BJ (cell line): ENCODE results near the gene CCDC88C. TPM values are rescaled to one million over a fixed set of nuclear protein-coding genes. Genes with fewer than 3 reads are reported as not detected.

ENCODE experiments used
- CTCF ChIA-PET: fragments of 350-600 bp; formaldehyde crosslinking; extraction: SDS; loops from one replicate; lab custom pipeline; 2021; ENCODE audit warnings: antibody characterized with exemption, inconsistent platforms; lab: Yijun Ruan, JAX
- POLR2A ChIA-PET: fragments of 300-600 bp; sonication (Branson Sonifier 250); formaldehyde crosslinking; extraction: SDS; loops from one replicate; lab custom pipeline; 2021; ENCODE audit warnings: antibody characterized with exemption; lab: Charles Lee
- DNase-seq: peaks from one replicate; pipeline ENCODE4 v3.0.0-alpha.2; 2011; ENCODE audit warnings: low read depth
- H3K27me3 ChIP-seq: 2 replicates; pipeline ENCODE4 v1.6.0; 2011; ENCODE audit warnings: low read length; ENCODE audit not compliant: control insufficient read depth, insufficient read depth
- H3K36me3 ChIP-seq: 2 replicates; pipeline ENCODE4 v1.5.1; 2011; ENCODE audit warnings: low read length; ENCODE audit not compliant: control insufficient read depth, insufficient read depth
- H3K4me3 ChIP-seq: 2 replicates; pipeline ENCODE4 v1.5.1; 2011; ENCODE audit warnings: low read depth, mild to moderate bottlenecking, control low read depth, low read length
- CTCF ChIP-seq: IDR thresholded peaks from 2 replicates; pipeline ENCODE4 v1.5.1; 2011; ENCODE audit warnings: low read depth, mild to moderate bottlenecking, control low read depth, inconsistent platforms, low read length, moderate library complexity; ENCODE audit not compliant: insufficient read depth
- polyA plus RNA-seq: library from polyadenylated mRNA; depleted of rRNA; stranded (reverse); fragments of >200 nt; gene quantifications from 2 replicates; pipeline ENCODE4 v1.2.3, GENCODE V29; 2011

The CCDC88C gene
- polyA plus RNA-seq, 1 experiment = not detected

GRCh38 chr14:91371011-91371989, 46.3 kb downstream of the CCDC88C start:
- peaks cover 33% of the 10 kb centered on the region for H3K27me3 ChIP-seq
- POLR2A ChIA-PET = no interaction called here

GRCh38 chr14:91369628-91370445, 47.8 kb downstream of the CCDC88C start:
- ChIA-PET POLR2A (no interaction called here), CTCF (no interaction called here)
- no peak for TF ChIP-seq CTCF
- no peak for DNase-seq
- Histone ChIP-seq H3K36me3 (no peaks in the 10 kb centered on the region), H3K27me3 (peaks cover 28% of the 10 kb centered on the region), H3K4me3 (no peak overlapping the region)

More at GRCh38 chr14:91371011-91371989, 46.3 kb downstream of the CCDC88C start:
- Histone ChIP-seq H3K36me3 (no peaks in the 10 kb centered on the region), H3K4me3 (no peak overlapping the region)
- TF ChIP-seq CTCF = no peak
- CTCF ChIA-PET = no interaction called here
- no peak for DNase-seq

GRCh38 chr14:91368776-91369416, 48.7 kb downstream of the CCDC88C start:
- ChIA-PET CTCF (no interaction called here), POLR2A (no interaction called here)
- TF ChIP-seq CTCF = no peak
- H3K4me3 ChIP-seq = no peak overlapping the region
- no peaks in the 10 kb centered on the region for H3K36me3 ChIP-seq
- no peak for DNase-seq
- peaks cover 23% of the 10 kb centered on the region for H3K27me3 ChIP-seq

- ChIA-PET CTCF (interaction anchor here (0.7 to 1.0 kb wide), 2 partner anchors 34 to 44 kb away, joined by 3 read pairs; no protein-coding TSS in a partner anchor), POLR2A (no interaction called here)
- H3K27me3 ChIP-seq = peaks cover 14% of the 10 kb centered on the region
- no peak for TF ChIP-seq CTCF
- DNase-seq = no peak
- H3K36me3 ChIP-seq = no peaks in the 10 kb centered on the region
- H3K4me3 ChIP-seq = no peak overlapping the region
These were observed 50.1 kb downstream of the CCDC88C start for GRCh38 chr14:91367173-91368171.
